ENCODE results near the gene PAQR9.

PAQR9 gene

DNA sequence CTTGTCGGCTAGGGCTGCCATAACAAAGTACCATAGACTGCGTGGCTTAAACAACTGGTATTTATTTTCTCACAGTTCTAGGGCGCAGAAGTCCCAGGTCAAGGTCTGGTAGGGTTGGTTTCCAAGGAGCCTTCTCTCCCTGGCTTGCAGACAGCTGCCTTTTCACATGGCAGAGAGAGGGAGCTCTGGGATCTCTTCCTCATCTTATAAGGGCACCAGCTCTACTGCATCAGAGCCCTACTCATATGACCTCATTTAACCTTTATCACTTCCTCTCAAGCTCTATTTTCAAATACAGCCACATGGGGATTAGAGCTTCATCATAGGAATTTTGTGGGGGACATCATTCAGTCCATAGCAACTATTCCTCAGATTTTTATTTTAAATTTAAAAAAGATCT is 17.6 kb upstream of the PAQR9 start:
- no peak for DNase-seq

DNA sequence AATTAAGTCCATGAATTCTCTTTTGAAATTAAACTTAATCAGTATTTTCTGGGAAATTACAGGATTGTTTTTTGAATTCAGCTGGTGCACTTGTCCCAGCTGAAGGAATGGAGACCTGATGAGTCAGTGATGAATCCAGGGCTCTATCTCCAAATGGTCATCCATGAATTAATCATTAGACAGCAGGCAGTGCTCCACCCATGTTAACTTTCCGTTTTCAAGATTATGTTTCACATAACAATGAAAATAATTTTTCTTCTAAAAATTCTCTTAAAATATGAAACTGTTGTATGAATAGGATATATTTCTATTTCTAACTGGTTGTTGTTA is 13.9 kb upstream of the PAQR9 start:
- DNase-seq, result no peak

DNA sequence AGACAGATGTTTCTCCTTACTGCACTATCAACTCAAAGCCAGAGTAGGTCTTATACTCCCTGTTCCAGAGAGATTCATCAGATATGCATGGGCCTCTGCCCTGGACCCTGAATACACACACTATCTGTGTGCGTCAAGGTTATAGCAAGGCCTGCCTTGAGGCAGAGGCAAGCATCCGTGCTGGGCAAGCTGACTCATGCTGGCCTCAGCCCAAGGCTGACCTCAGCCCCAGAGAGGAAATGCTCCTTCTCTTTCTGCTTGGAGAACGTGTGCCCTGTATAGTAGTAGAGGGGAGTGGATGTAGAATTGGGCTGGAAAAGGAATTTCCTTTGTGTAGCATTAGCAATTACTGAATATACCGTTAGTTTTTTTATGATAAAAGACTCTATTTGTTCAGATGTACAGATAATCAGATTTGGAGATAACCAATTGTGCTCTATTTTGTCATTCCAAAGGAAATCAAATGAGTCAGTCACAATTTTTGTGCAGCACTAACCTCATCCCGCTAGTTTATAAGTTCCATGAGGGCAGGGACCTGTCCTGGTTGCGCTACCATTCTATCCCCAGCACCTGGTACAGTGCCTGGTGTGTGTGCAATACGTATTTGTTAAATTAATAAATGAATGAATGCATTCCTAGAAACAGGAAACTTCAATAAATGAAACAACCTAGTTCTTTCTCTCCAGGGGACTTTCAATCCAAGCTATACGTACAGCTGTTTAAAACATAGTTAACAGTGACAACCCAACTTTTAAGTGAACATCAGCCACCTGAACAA is 13.3 kb upstream of the PAQR9 start:
- no peak for DNase-seq

DNA sequence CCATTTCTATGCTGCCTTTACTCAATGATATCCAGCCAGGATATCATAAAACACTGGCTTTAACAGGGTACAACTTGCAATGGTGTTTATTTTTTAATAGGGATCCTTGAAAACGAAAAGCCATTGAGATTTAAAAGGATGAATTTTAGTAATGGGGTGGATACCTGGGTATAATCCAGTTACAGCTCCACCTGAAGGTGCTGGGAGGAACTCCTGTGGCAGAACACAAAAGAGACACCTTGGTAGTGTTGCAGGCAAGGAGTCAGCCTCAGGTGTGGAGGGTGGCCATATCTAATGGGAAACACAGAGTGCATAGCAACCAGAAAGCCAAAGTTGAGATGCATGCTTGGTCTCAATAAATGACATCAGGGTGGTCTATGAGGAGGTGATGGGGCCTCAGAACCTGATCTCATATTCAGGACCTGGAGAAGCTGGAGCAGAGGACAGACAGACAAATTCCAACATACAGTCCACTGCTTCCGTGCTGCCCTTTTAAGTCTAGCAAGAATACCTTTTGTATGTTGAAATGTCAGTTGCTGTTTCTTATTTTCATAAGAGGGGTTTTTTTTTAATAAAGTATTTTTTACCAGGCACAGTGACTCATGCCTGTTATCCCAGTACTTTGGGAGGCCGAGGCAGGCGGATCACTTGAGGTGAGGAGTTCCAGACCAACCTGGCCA is 12.0 kb upstream of the PAQR9 start:
- DNase-seq, result no peak

DNA sequence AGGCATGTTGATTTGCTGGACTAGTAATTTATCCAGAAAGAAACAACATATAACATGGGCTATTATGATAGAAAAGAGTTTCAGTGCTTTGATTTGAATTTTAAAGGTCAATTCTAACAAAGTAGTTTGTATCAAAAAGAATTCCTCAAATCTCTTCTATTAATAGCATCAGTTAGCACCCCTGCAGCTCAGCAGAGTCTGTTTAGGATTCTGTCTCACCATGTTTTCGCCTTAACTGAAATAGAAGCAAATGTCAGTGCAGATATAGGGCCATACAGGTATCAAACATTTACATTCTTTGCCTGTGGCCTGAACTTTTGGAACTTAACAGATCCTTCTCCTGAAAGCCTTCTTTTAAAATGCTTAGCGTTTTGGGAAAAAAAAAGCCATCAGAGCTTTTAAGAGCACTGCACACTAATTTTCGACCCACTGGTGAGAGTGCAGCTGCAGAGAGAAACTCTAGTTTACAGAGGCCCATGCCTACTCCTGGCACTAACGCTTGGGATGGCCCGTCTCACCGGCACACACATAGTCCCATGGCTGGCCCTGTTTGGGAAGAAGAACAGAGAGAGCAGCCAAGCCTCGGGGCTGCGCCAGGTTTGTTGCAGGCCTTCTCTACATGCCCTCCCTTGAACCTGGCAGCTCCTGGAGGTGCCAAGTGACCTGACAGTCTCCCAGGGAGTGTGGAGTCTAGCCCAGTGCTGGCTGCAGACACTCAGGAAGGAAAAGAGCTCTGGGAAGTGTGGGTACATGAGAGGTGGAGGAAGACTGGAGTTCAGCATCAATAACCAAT is 9.9 kb upstream of the PAQR9 start:
- no peak for DNase-seq

DNA sequence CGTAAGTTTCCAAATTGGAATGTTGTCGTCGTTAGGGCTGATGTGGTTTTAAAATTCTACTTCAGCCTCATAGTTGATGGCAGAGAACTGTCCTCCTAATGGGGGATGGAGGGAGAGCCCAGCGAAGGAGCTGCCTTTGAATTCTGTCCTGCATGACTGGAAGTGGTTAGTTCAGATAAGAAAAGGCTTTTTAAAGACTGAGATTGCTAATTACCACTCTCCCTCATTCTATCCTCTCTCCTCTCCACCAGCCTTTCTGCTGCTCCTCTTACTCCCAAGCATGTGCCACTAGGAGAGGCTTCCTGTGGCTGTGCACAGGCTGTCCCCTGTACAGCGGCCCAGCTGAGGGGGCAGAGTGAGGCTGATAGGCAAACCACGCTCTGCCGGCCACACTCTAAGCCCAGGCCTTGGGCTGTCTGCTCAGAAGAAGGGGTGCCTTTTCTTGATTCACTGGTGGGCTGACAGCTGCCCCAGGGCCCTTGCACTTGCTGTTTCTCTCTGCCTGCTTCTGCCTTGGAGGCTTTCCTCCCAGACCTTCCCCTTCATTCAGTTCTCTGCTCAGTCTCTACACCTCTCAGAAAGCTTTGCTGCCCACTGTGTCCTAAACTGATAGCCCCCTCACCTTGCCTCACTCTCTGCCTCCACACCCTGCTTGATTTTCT is 8.7 kb upstream of the PAQR9 start:
- no peak for DNase-seq

DNA sequence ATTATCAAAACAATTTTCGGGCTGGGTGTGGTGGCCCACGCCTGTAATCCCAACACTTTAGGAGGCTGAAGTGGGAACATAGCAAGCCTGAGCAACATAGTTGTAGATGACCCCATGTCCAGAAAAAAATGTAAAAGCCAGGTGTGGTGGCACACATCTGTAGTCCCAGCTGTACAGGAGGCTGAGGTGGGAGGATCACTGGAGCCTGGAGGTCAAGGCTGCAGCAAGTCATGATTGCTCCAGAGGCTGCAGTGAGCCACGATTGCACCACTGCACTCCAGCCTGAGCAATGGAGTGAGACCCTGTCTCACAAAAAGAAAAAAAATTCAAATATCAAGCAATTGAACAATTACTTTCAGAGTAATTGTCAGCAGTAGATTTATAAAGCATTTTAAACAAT is 8.0 kb upstream of the PAQR9 start:
- DNase-seq, result no peak

DNA sequence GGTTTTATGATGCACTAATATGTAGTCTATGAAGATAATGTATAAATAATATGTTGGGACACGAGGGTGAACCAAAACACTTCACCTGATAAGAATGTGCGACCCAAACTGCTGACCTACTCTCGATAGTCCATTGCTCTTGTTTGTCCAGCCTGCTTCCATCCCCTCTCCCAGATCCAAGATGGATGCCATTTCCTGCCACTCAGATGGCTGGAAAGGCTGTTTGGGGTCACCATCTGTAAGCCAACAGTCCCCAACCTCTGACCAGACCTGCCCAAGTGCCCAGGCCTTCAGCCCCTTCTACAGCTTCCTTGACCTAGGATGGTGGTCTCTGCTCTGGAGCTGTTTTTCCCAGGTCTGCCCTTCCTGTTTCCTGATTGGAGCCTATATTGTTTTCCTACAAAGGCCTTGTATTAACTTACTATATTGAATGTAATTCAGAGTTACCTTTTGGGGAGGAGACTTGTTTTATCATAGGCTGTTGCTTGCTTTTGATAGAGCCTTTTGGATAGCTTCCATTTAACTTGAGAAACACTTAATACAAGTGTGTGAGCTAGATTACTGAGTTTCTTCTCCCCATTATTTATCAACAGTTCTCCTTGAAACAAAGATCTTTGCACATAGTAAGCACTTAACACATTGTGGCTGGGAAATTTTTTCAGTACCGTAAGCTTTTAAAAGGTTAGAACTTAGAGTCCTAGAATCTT is 5.0 kb upstream of the PAQR9 start:
- no peak for DNase-seq

DNA sequence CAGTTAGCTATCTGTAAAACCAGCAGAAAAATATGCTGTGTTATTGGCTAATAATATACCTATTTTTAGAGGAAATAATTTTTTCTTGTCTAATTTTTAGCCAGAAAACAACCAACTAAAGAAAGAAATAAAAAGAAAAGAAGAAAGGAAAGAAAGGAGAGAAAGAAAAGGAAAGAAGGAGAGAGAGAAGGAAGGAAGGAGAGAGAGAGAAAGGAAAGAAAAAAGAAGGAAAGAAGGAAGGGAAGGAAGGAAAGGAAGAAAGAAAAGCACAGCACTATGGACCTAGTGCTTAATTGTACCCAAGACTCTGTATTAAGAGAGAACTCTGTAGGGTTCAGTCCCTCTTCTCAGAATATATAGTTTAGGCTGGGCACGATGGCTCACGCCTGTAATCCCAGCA is 3.3 kb upstream of the PAQR9 start:
- no peak for DNase-seq

DNA sequence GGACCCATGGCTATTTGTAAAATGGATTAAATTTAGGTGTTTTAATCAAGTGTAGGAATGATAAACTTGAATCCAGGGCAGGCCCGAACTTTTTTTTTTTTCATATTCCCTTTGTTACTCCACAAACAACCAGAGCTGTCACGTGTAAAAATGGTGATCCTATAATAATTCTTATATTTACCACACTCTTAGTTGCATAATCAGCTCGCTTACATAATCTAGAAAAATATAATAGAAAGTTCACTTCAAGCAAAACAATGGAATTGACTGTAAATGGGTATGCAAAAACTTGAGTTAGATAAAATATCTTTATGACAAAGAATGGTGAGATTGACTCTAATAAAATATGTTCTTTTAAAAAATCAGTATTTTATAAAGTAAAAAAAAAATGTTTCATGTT is 2.1 kb upstream of the PAQR9 start:
- DNase-seq, result no peak

DNA sequence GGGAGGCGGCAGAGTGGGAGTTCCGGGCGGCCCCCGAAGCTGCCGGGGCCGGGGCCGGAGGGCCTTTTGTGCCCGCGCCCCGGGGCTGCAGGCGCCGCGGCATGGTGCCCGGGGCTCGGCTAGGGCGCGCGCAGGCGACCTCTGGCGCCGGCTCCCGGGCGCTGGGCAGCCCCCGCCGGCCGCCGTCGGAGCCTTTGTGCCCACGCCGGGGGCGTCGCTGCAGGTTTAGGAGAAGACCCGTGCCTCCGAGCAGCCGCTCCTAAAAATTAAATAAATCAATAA is 299 bp downstream of the PAQR9 start:
- no peak for DNase-seq

DNA sequence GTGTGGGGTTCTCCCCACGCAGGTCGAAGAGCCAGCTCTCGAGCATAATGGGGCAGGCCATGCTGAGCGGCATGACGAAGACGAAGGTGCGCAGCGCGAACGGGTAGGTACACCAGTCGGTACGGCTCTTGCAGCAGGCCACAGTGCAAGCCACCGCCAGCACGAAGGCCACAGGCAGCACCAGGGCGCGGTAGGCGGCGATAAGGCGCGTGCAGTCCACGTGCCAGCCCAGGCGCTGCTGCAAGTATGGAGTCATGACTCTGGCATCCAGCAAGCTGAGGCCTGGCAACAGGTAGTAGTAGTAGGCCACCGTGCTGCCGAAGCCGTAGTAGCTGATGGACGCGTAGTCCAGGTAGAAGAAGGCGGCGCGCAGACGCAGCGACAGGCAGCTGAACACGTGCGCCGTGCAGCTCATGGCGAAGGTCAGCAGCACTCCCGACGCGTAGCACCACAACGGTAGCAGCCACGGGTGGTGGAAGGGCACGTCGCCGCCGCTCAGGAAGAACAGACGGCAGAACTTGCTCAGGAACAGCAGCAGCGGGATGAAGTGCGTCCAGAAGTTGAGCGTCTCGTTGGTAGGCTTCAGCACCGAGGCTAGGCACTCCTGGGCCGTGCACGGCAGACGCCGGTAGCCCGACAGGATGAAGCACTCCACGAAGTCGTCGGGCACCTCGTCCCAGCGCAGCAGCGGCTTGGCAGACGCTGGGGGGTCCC is 797 bp downstream of the PAQR9 start:
- no peak for DNase-seq

DNA sequence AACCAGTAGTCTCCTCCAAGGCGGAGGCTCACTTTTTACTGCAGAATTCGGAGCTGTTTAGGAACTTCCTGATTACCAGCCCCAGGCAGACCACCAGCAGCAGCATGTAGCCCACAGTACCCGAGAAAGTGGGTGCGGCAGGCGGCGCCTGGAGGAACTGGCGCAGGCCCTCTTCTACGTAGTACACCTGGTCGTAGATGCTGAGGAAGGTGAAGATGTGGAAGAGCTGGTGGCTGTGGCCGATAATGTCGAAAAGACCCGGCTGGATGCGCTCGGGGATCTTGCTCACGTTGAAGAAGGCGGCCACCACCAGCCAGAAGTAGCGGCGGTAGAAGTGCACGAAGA is 1.3 kb downstream of the PAQR9 start:
- DNase-seq, result no peak

DNA sequence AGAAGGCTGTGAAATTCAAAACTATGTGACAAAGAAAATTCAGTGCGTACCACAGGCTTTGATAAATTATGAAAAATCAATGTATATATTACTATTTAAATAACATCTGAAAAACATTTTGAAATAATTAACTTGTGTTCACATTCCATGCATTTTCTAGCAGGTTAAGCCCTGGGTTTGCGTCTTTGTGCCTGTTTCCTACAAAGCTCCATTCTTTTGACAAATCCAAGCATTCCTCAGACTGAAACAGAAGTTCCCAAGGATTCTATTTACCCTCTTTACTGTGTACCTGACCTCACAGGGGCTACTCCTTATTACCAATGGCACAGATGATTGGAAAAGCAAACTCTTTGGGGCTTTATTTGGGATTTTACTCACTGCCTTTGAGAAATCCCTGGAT is 1.9 kb downstream of the PAQR9 start:
- no peak for DNase-seq

DNA sequence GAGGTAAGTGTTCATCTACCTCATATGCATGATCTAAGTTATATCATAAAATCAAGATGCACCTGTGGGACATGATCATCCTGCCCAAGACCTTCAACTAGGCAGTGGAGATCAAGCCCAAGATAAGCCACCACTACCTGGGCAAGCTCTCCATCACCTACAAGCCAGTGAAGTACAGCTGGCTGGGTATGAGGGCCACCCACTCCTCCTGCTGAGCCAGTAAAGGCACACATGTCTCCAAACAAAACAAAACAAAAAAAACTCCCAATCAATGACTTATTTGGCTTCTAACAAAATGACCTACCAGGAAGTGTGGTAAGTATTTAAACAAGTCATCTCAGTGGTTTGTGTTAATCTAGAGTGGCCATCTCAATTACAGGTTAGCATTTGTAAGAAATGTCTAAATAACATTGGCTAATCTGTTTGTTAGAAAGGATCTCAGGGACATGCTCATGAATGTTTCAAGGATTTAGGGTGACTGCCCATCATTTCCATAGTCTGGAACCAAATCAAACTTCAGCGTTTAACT is 3.1 kb downstream of the PAQR9 start:
- no peak for DNase-seq

DNA sequence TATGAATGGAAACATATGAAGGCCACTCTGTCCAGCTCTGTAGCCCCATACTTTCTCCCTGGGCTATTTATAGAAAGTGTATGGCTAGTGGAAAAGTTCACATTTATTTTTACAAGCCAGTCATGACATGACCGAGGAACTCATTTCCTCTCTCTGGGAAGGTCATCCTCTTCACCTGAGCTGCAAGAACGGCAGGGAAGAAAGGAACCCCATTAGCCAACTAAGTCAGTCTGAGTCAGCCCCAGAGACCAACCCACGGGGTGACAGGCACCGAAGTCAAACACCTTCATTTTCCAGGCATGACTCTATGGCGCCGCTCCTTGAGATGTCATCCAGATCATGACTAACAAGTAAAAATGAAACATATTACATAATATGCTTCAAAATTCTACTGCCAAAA is 4.8 kb downstream of the PAQR9 start:
- no peak for DNase-seq

DNA sequence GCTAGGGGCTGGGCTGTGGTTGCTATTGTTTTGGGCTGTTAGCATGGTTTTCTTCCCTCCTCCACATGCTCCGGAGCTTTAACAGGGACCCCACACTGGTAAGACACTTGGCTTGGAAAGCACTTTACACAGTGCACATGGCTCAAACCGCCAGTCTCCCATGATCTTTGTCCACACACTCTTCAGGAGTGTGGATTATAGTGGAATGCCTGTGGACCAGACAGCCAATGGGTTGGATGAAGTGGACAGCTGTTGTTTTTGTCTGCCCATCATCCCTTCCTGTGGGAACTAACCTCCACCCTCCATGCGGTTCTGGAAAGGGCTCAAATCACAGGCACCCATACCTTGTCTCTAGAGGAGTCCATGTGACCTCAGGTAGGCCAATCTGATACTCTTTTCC is 10.0 kb downstream of the PAQR9 start:
- no peak for DNase-seq

DNA sequence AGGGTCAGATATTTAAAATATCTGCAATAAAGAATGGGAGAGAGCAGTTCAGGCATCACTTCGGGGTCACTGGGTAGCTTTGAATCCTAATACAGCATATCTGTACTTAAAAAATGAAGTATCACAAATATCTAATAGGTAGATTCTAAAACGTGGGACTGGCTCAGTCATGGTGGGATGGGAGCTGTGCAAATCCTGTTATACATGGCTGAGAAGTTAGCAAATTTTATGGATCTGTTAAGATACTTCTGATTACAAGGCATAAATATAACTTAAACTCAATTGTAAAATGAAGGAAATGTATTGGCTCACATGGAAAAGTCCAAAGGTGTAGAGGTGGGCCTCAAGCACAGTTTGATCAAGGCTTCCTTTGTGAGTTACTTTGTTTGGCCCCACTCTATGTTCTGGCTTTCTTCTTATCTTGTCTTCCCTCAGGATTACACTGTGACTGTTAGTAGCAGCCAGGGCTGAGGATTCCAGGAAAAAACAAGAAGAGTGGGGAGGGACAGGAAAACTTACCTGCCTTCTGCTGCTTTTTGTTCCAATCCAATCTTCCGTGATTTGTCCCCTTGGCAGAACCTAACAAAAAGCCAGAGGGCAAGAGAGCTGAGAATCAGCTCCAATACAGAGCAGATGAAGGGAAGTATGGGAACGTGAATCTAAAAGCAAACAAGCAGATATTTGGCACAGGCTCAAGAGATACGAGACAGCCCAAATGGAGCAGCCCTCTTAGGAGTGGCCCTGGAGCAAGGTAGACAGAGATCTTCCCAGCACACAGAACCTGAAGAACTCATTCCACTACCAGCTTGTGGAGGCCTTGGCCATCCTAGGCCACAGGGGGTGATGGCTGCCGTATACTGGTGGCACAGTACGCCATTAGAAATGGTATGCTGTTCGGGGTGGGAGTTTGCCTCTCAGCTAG is 10.9 kb downstream of the PAQR9 start:
- no peak for DNase-seq

DNA sequence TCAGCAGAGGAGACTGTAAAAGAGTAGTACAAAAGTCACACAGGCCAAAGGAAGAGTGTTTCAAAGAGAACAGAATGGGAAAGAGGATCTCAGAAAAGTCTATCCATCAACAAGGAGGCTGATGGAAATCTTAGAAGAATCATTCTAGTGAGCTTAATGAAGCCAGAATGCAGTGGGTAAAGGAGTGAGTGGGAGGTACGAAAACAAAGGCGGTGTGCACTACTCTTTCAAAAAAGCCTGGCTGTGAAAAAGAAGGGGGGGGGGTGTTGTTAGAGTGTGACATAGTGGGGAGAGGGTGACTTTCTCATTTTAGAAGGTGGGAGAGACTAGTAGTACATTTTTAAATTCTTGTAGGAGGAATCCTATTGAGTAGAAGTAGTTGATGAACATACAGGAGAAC is 11.7 kb downstream of the PAQR9 start:
- DNase-seq, result no peak

DNA sequence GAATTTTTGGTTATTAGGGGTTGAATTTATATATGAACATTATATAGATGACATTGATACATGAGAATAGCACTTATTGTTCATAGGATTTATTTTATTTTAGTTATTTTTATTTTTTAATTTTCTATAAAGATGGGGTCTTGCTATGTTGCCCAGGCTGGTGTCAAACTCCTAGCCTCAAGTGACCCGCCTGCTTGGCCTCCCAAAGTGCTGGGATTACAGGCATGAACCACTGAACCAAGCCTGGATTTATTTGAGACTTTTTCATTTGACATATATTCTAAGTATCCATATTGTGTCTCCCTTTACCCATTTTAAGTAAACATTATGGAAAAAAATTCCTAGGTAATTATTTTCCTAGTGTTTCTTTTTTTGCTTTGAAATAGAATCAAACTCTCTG is 12.5 kb downstream of the PAQR9 start:
- no peak for DNase-seq

Data from activated gamma-delta T cell treated with Interleukin-2 at 50 U/mL for 16 hours (primary cell).